Activated CD8-positive, alpha-beta memory T cell treated with anti-CD3 and anti-CD28 coated beads for 1 hour (primary cell): Measurements from ENCODE around the gene PDC.
"Not testable (repeated sequence)": the region's sequence is repeated elsewhere in the genome, so short reads cannot be mapped to it uniquely, and the experiment has no call there.

Experiments
- DNase-seq, 2 donors: peaks; one replicate each; pipeline ENCODE4 v3.0.0-alpha.2; 2020; ENCODE audit warnings: low read depth in 1 of 2; ENCODE audit errors: extremely low read depth in 1 of 2

The PDC gene

DNA sequence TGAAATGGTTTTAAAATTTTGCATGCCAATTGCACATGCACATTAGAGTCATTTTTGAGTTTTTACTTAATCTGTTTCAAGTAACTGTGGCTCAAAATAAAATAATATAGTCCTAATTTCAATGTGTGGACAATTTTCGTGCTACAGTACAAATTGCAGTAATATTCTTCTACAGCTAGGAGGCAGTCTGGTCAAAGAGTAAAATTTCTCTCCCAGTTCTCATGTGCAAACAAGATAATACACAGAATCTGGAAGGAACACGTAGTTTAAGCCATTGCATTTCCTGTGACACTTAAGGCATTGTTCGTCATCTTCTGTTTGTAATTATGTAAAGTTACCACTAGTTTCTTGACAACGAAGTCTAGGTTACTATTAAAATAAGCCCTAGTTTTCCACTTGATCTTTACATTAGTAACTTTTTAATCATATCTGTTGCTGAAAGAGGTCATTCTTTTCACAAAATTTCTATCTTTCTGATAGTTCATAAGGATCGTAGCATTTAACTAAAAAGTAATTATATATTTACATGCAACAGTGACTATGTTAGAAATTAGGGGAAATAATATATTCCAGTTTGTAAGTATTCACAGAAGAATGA is 56.4 kb downstream of the PDC start:
- DNase-seq, result no peak

DNA sequence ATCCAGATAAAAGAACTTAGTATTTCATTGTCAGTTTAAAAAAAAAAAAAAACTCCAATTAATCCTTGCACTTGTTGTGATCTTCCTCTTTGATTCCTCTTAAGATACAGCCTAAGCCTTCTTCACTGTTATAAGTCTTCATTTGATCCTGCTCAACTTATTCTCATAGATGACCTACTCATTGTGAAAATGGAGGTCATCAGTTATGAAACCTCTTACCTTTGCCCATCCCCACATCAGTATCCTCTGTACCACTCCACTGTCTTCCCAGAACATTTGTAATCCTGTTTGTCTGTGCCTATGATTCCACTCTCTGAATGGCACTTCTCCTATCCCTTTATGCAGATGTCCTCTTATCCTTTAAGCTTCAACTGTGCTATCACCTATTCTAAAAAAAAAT is 57.3 kb downstream of the PDC start:
- no peak for DNase-seq

DNA sequence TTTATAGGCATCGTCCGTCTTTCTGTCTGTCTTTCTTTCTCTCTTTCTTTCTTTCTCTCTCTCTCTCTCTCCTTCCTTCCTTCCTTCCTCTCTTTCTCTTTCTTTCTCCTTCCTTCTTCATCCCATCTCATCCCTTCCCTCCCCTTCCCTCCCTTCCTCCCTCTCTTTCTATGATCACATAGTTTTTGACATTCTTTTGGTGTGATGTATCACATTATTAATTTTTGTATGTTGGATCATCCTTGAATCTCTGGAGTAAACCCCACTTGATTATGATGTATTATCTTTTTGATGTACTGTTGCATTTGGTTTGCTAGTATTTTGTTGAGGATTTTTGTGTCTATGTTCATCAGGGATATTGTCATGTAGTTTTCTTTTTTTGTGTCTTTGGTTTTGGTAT is 59.5 kb downstream of the PDC start:
- not testable (repeated sequence) for DNase-seq
